ENCODE results near the gene METTL21C.

Gene METTL21C

DNA sequence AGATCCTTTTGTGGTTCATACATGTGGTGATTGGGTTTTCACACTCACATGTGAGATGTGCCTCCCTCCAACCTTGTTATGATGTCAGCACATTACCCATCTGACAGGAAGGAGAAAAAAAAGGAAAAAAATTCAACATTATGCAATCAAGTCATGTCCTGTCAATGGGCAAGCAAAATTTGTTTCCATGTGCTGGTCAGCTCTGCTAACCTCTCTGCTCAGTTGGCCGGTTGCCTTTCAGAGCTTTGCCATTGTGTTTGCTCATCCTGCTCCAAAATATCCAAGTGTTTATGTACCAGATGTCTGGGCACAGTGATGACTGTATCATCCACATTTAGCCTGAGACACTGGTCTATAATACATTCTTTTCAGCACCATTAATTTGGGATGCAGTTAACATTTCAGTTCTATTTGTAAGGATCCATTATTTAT lies 27.0 kb upstream of the METTL21C start:
- TF ChIP-seq, protein P1, sequence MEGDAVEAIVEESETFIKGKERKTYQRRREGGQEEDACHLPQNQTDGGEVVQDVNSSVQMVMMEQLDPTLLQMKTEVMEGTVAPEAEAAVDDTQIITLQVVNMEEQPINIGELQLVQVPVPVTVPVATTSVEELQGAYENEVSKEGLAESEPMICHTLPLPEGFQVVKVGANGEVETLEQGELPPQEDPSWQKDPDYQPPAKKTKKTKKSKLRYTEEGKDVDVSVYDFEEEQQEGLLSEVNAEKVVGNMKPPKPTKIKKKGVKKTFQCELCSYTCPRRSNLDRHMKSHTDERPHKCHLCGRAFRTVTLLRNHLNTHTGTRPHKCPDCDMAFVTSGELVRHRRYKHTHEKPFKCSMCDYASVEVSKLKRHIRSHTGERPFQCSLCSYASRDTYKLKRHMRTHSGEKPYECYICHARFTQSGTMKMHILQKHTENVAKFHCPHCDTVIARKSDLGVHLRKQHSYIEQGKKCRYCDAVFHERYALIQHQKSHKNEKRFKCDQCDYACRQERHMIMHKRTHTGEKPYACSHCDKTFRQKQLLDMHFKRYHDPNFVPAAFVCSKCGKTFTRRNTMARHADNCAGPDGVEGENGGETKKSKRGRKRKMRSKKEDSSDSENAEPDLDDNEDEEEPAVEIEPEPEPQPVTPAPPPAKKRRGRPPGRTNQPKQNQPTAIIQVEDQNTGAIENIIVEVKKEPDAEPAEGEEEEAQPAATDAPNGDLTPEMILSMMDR (IDR thresholded peaks at IDR 0.05; ENCODE audit: low read depth, low read length), result no peak
- Histone ChIP-seq H3K4me3 (ENCODE audit: low read depth, low read length) (no peak overlapping the region), H3K27me3 (no peaks in the 10 kb centered on the region), H3K9me3 (no peaks in the 10 kb centered on the region), H3K4me1 (no peaks in the 10 kb centered on the region), H3K36me3 (no peaks in the 10 kb centered on the region)
- no peak for DNase-seq

DNA sequence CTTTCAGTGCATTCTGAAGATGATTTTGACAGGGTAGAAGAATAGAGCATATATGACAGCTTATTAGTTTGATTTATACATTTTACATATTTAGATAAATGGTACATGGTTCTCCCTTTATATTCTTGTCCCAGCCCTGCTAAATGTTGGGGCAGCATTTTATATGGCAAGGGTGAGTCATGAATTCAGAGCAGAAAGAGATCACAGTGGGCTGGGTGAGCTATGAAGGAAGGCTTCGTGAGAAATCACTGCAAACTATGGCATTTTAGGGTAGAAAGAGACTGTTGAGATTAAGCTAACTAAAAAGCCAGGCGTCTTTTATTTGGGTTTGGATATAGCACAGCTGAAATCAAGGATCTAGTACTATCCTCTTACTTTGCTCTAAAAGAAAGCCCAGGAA lies 23.9 kb upstream of the METTL21C start:
- H3K36me3 ChIP-seq, result no peaks in the 10 kb centered on the region
- H3K27me3 ChIP-seq, result no peaks in the 10 kb centered on the region
- H3K4me3 ChIP-seq (ENCODE audit: low read depth, low read length), result no peak overlapping the region
- TF ChIP-seq, protein P1 (IDR thresholded peaks at IDR 0.05; ENCODE audit: low read depth, low read length), result no peak
- H3K4me1 ChIP-seq, result no peaks in the 10 kb centered on the region
- H3K9me3 ChIP-seq, result no peaks in the 10 kb centered on the region
- no peak for DNase-seq

DNA sequence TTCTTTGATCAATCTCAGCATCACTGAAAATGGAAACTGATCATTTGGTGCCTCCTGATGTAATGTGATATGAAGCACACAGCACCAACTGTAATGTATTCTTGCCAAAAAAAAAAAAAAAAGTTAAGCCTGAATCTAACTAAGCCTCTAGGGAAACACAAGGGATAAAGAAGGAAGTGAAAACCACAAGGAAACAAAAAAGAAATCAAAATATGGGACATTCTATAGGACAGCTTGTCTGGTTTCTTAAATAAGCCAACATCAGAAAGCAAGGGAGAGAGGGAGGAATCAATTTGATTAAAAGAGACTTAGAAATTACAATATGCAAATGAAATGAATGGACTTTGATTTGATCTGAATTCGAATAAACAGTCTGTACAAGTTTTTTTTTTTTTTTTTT lies 20.6 kb upstream of the METTL21C start:
- H3K4me1 ChIP-seq, result no peaks in the 10 kb centered on the region
- DNase-seq, result no peak
- no peaks in the 10 kb centered on the region for H3K27me3 ChIP-seq
- no peak overlapping the region for H3K4me3 ChIP-seq (ENCODE audit: low read depth, low read length)
- no peaks in the 10 kb centered on the region for H3K36me3 ChIP-seq
- TF ChIP-seq, protein P1 (IDR thresholded peaks at IDR 0.05; ENCODE audit: low read depth, low read length), result no peak
- no peaks in the 10 kb centered on the region for H3K9me3 ChIP-seq

DNA sequence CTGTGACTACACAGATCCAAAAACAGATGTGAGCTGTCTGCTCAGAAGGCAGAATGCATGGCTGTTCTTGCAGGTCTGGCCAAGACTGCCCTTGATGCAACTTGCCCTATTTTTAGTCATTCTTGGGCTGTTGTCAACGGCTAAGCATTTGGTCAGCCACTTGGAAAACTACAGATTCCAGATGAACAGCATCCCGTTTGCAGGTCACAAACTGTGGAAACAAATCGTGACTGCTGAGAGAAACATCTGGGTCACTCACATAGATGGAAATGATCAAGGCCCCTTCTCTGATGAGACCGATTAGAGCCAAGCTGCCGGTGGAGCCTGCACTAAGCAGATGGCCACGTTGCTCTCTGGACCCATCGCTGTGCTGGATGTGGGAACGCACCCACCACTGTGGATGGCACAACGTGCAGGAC lies 15.4 kb upstream of the METTL21C start:
- Histone ChIP-seq H3K27me3 (no peaks in the 10 kb centered on the region), H3K36me3 (no peaks in the 10 kb centered on the region), H3K4me1 (no peaks in the 10 kb centered on the region), H3K4me3 (ENCODE audit: low read depth, low read length) (no peak overlapping the region), H3K9me3 (no peaks in the 10 kb centered on the region; the same call in 1 of the 2 replicates)
- TF ChIP-seq, protein P1 (IDR thresholded peaks at IDR 0.05; ENCODE audit: low read depth, low read length), result no peak
- DNase-seq, result no peak

DNA sequence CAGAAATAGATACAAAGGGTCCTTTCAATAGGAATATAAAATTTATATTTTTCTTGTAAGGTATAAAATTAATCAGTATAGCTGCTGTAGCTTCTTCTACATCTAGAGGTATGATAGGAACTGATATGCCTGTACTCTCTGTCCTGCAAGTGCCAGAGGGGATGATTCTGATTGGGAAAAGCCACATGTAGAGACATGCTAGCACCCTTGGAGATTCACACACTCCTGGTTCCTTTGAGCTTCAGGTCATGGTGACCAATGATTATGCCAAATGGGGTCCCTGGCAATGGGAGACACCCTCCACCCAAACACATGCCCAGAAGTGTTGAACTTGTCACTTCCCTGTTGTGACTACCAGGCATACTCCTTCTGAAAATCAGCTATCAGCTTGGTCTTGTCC lies 14.7 kb upstream of the METTL21C start:
- Histone ChIP-seq H3K9me3 (no peaks in the 10 kb centered on the region; the same call in 1 of the 2 replicates), H3K4me1 (no peaks in the 10 kb centered on the region), H3K27me3 (no peaks in the 10 kb centered on the region), H3K36me3 (no peaks in the 10 kb centered on the region), H3K4me3 (ENCODE audit: low read depth, low read length) (no peak overlapping the region)
- DNase-seq, result no peak
- TF ChIP-seq, protein P1 (IDR thresholded peaks at IDR 0.05; ENCODE audit: low read depth, low read length), result no peak

DNA sequence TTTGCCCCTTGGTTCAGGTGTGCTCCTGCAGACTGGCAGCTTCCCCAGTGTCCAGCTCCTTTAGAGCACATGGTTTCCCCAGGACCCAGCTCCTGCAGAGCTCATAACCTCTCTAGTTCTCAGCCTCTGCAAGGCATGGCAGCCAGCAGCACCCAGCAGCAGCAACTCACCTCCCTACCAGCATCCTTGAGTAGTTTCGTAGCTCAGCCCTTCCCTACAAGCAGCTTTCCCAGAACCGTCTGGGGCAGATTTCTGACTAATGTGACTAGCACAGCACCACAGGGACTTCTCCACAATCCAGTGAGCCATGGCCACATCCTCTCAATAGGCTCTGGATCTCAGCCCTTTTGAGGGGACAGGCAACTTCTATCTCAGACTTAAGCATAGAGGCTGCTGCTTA lies 14.1 kb upstream of the METTL21C start:
- no peak overlapping the region for H3K4me3 ChIP-seq (ENCODE audit: low read depth, low read length)
- no peaks in the 10 kb centered on the region for H3K36me3 ChIP-seq
- TF ChIP-seq, protein P1 (IDR thresholded peaks at IDR 0.05; ENCODE audit: low read depth, low read length), result no peak
- no peak for DNase-seq
- H3K27me3 ChIP-seq, result no peaks in the 10 kb centered on the region
- H3K9me3 ChIP-seq, result no peaks in the 10 kb centered on the region; the same call in 1 of the 2 replicates
- no peaks in the 10 kb centered on the region for H3K4me1 ChIP-seq
